NOMO-1 treated with dmso at 0.1 percent for 144 hours (cell line): Measurements from ENCODE around the gene PCDH9.

Experiments used
- DNase-seq: peaks from one replicate; lab custom pipeline; 2025; ENCODE audit not compliant: unreplicated experiment; lab: John Stamatoyannopoulos, UW

PCDH9 gene

DNA sequence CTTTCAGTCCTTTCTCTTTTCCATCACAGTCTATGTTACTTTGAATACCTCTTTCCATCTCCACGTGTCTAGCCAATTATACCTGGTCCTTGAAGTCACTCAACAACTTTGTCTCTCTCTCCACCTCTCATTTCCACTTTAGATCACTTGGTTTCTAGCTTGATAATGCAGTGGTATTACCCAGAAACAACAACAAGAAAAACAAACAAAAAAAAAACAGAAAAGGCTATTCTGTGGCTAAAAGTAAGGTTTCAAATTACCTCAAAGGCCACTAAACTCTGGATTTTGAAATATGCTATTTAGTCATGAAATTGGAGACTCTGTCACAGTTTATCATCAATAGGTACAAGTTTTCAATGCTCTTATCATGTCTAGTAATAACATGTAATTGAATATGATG, 184.8 kb downstream of the PCDH9 start:
- DNase-seq, result no peak

DNA sequence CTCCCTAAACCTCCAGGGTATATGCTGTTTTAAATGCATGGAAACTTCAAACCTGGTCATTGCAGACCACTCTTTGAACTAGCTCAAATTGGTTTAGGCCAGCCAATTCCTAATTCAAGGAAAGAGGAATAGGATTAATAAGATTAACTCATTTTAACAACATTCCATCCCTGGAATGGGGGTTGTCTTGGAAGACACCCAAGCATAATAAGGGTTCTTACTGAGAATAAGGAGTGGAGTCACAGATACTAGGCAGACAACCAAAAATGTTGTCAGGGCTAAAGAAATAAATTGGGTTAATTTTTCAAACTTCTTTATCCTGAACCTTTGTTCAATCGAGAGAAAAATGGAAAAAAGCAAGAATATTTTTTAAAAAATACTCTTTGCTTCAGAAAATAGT, 186.2 kb downstream of the PCDH9 start:
- DNase-seq, result no peak

DNA sequence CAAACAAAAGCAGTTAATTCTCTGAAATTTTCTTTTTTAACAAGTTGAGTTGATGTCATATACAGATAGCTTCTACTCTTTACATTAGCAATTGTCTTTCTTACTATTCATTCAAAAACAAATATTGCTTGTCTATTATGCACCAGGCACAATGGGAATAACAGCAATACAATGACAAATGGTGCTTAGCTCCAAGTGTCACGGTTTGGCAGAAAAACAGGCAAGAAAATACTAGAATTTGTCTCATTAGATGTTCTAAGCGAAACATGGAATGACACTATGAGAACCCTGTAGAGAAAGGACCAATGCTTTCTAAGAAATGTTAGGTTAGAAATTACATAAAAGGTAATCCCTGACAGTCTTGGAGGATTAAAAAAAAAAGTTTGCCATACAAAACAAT, 187.6 kb downstream of the PCDH9 start:
- DNase-seq, result no peak

DNA sequence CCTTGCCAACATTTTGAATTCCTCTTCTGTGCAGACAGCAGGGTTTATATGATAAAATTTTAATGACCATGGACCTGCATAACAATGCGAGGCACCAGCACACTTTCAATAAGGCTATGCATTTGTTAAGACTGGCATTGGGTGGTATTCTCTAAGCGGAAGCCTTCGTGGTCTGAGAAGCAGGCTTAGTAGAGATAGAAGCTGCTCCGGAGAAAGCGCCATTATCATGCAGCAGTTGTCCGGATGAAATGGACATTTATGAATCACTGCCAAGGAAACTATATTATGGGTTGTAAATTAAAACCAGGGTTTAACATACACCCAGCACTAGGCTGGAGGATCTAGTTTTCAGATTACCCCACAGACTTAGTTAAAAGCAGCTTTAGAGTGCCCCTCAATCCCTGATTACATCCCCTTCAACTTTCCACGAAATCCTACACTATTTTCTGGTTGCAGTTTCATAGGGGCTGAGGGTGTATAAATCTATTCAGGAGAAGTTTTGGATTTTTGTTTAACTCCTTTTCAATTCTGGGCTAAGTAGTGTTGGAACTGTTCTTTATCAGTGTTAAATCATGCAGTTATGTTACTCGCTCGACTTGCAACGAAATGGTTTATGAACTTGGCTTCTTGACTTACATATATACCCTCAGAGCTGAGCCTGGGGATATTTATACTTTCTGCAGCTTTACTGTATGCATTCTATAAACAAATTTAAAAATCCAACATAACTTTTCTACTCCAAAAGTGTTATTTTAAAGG, 193.3 kb downstream of the PCDH9 start:
- no peak for DNase-seq

DNA sequence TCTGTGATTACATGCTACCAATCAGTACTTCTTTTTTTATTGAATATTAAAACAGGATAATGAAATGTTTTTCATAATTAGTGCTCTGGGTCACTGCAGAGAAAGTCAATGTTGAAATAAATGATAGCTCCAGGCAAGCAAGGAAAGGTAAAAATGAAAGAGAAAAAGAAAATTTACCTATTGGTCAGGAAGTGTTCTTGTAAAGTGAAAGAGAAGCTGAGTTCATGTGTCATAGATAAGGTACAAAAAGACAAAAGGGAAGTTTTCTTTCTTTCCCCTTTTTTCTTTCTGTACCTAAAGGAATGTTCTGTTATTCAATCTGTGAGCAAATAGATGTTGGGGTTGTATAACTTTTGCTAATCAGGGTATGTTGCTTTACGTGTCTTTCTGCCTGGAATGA, 197.0 kb downstream of the PCDH9 start:
- no peak for DNase-seq

DNA sequence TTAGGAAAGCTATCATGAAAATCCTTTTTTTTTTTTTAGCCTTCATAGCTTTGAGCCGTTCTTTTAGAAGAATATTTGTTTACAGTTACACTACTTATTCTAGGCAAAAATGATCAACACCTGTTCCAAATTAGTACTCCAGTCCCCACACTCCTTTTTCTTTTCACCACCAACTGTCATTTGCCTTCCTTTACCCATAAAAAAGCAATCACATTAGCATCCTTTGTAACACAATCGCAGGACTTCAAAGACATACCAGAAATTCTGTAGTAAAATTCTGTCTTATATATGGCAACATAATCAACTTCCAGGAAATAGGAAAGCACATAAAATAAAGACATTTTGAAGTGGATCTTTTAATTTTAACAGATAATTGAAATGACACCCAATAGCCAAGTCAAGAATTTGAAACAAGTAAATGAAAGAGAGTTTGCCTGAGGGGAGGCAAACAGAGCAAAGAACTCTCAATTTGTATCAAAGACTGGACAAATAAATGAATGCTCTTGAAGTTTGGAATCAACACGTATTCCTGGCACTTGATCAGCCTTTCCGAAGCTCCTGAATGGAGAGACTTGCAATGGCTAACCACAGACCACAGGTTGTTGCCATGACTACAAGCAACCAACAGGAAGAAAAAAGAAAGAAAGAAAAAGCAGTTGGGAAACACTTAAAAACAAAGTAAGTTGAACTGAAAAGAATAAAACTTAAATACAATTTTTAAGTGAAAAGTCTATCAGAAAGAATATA, 206.8 kb downstream of the PCDH9 start:
- no peak for DNase-seq

DNA sequence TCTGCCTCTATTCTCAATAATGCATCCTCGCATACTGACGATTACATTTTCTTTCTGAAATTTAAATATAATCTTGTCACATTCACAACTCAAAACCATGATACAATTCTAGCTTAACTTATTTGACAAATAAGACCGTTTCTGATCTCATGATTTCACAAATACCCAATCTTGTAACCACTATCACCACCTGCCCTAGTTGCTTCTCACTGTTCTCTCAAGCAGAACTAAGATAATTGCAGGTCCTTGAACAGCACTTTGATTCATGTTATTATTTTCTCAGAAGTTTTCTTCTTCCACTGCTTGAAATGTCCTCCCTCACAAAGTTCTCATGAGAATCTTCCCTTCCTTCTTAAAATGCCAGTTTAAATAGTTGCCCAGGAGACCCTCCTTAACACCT, 211.4 kb downstream of the PCDH9 start:
- DNase-seq, result no peak

DNA sequence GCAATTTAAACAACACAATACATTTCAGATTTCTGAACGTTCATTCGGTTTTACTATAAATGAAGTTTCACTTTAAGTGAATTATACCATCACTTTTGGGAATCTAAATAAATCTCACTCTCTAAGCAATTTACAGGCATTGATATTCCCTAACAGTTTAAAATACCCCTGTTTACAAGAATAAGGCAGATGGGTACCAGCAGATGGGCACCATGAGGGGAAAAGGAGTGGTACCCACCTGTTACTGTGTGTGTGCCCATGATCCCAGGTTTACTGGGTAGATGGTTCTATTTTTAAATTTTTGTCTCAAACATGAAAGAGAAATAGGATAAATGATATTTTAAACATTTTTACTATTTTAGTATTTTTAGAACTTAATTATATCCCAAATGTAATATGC, 212.9 kb downstream of the PCDH9 start:
- no peak for DNase-seq

DNA sequence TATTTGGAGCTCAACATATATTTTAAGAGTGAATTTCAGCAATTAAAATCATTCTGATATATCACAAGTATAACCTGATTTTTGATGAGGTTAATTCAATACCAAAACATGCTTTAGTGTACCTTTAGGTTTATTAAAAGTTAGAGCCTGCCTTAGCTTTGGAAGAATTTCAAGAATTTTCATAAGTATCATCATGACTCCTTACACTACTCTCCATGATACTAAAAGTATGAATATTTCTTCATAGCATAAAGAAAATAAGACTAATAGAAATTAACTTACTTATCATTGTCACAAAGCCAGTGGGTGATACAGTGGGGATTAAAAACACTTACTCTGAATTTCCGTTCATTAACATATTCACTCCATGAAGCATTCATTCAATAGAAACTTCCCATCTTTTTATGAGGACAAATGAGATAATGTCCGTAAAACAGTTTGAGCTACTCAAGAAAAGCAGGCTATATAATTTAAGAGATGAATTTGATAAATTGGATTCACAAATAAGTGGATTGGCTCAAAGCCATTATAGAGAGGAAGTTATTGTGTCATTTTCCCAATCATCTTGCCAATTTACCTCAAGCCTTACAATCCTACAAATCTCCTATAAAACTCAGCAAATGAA, 214.0 kb downstream of the PCDH9 start:
- DNase-seq, result no peak

DNA sequence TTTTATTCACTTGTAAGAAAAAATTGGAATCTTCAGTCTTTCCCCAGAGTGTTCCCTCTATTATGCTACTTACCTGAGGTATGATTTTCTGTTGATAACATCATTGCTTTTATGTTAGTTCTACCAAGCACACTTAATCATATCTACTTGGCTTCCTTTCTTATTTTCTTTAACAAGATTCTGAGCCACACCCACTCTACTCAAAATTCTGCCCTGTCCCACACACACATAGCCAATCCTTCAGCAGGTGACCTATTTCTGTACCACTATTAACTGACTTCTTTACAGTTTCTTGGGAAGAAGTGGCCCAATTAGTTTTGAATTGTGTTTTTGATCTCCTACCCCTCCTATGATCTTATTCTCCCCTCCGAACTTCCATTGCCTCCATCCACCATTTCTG, 215.7 kb downstream of the PCDH9 start:
- no peak for DNase-seq

DNA sequence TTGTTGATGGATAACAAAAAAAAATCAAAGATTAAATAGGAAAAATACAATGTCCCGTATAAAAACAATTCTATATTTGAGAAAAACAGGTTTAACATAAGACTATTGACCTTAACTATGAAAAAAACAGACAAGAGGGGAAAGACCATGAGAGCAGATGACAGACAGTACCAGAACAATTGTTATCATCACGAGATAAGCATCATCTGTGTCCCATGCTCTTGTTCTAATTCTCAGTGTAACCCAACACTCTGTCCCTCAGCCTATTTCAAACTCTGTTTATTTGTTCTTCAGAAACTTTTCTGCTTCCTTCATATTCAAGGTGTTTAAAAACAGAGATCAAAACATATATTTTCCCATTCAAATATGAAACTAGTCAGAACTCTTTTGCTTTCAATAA, 216.4 kb downstream of the PCDH9 start:
- no peak for DNase-seq

DNA sequence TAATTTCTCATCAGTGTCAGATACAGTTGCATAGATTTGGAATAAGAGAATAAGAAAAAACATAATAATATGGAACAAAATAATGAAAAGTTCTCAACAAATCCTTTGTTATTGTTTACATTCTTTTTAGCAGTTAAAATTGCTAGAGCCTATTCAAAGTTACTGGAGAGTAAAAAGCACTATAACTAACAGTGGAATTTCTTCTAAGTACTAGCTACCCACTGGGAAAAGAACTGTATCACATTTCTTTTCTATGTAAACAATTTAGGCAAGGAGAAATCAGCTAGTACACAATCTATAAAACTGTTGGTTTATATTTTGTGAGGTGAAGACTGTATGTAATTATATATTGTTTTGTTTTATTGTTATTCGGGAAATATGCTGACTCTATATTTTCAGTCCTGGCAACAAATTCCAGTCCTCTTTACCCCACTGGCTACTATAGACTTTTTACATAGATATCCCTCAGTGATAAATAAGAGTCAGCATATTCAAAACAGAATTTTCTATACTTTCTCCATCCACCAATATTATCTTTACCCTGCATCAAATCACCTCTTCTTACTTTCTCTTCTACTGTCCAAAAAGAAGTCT, 222.0 kb downstream of the PCDH9 start:
- DNase-seq, result no peak

DNA sequence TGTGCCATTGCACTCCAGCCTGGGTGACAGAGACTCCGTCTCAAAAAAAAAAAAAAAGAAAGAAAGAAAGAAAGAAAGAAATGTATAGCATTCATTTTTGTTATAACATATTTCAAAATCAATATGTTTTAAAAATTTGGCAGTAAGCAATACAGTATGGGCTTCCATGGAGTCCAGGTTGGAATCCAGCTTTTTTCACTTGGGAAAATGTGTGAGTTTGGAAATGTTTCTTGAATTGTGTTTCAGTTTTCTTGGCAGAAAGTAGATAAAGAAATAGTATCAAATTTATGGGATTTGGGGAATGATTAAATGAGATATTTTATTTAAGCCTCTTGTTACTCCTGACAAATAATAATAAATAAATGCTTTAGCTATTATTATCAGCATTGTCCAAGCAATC, 225.6 kb downstream of the PCDH9 start:
- DNase-seq, result no peak

DNA sequence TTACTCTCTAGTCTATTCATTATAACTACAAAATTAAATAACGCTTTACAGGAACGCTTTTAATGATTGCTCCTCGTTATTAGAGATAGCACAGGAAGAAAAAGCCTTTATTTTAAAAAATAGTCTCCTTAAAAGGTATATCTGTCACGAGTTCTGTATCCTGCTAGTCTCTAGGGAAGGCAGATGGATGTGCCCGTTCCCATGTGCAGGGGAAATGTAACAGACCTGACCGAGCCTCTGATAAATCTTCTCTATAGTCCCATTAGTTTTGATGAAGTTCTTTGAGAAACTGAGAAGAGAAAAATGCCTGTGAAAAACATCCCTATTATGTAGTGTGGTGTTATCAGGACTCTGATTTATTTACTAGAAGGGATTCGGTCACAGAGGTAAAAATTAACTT, 226.4 kb downstream of the PCDH9 start:
- DNase-seq, result no peak

DNA sequence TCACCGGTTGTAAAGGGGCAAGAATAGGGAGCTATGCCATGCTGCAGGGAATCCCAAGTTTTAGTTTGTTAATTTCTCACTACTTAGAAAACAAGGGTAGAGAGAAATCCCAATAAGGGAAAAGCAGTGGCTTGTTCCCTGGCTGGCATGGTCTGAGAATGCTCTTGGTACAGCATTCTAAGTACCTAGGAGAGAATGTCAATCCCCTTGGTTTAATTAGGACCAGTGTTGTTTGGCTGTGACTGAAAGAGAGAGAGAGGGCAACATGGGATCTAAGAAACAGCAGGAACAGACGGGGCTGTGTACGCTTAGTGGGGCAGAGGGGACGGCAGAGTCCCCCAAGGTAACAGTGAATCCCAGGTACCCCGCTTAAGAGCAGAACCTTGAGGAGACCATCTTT, 228.8 kb downstream of the PCDH9 start:
- DNase-seq, result no peak

DNA sequence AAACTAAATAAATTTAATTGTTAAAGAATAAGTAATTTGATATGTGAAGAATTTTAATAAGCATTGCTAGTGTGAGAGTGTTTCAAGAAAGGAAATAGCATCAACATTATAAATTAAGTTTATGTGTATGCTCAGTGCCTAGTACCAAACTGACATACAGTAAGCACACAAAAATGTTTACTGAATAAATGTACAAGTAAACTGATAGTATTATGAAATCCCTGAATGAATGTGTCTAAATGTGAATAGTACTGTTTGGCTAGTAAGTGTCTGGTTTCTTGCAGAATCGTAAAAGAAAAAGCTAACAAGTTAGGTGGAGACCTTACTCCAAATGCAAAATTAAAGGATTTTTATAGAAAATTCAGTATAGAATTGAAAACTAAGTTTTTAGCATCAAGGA, 233.6 kb downstream of the PCDH9 start:
- DNase-seq, result no peak

DNA sequence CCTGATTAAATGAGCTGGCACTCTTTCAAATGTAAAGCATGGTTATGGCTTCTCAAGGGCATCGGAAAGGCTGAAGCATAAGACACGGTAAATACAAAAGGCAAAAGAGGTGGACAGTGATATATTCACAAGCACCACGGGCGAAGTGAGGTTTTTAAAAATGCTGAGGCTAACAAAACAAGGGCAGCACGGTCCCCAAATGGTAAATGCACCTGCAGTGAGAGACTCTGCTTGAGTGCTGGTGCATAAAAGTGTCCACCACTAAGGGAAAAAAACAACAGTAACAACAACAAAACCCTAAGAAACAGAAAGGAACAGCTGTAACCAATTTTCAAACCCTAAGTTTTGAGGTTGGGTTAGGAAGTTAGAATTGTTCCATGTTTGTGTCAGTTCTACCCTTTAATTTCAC, 234.9 kb downstream of the PCDH9 start:
- no peak for DNase-seq

DNA sequence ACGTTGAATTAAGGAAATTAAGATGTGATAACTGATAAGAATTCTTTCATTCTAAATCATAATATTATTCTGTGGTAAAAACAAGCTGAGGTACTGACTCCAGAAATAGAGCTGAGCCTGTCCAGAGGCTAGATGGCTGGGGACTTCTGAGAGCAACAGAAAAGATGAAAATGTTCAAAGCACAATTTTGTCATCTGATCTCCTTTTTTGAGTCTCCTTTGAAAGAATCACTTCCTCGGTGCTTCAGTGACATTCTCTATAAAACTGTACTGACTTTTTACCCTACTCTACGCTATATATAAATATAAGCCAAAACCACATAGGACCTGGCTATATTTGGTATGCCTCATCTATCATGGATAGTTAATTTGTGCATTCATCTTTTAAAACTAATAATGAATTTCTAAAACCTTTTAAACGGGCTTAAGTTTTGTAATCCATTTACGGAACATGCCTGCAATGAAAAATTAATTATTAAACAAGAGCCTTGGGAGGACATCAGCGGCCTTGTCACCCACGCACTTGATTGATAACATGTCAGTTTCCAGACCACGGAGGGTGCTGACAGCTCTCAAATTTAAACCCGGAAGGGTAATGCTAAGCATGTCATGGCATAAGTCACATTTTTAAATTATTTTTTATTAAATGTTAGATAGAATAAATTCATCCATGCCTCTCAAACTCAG, 235.5 kb downstream of the PCDH9 start:
- no peak for DNase-seq

DNA sequence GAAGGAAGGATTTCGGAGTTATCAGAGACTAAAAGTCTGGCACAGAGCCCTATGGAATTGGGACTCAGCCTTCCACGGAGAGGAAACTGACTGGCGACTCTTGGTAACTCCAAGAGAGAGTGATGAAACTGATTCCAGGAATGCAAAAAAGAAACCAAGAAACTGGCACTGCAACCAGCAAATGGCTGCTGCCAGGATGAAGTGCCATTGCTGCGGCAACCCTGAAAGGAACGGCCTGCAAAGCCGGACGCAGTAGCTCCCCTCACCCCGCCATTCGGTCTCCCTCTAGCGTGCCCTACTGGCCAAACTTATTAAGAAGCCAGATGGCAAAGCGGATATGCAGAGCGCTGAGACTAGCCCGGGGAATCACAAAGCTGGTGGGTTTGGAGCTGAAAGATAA, 236.0 kb downstream of the PCDH9 start:
- DNase-seq, result no peak

DNA sequence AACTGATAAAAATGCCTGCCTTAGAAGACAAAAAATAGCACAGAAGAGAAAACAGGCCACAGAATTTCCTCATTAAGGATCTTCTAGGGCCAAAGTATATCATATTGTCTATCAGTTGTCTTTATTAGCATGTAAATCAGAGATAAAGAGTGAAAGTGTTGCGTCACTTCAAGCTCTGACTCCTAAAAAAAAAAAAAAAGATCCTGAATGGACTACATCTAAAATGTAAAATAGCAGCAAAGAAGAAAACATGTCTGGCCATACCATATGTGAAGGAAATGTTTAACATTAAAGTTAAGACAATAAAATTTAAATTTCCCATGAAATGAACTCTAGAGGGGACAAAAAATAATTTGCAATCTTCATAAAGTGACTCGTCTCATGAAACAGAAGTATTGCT, 237.4 kb downstream of the PCDH9 start:
- DNase-seq, result no peak

DNA sequence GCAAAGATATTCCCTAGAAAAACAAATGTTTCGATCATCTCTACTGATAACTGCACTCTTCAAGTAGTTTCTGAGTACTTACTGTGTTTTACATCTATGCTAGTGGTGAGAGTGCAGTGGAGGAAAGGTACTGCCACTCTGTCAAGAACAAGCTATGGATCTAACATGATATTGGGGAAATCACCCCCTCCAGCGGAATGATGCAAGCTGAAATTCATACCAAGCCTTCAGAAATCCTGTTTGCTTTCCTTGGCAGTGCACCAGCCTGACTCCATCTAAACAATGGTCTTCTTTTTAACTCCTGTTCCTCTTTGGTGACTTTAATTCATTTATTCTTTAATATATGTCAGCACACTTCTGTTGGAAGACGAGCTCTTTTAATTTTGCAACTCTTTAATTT, 238.0 kb downstream of the PCDH9 start:
- DNase-seq, result no peak
